B cell (primary cell): ENCODE data around the gene BOC. TPM values are rescaled to one million over a fixed set of nuclear protein-coding genes. Genes with fewer than 3 reads are reported as not detected.

ENCODE experiments used
- ATAC-seq: fragments of 200-7000 bp; cut with Tn5 transposase; one replicate; pipeline ENCODE4 v1.10.0; 2021; ENCODE audit warnings: low read depth, mild to moderate bottlenecking, moderate number of reproducible peaks, moderate library complexity
- CTCF ChIA-PET: fragments of 350-600 bp; sonication (Branson Sonifier 250); formaldehyde crosslinking; loops from one replicate; lab custom pipeline; 2021; ENCODE audit warnings: antibody characterized with exemption, inconsistent platforms; lab: Charles Lee
- POLR2A ChIA-PET: fragments of 350-600 bp; sonication (Branson Sonifier 250); formaldehyde crosslinking; loops from one replicate; lab custom pipeline; 2021; ENCODE audit warnings: antibody characterized with exemption; lab: Charles Lee
- DNase-seq: peaks from one replicate; pipeline ENCODE4 v3.0.0; 2013
- H2AFZ ChIP-seq: 2 replicates; pipeline ENCODE4 v1.6.1; 2012; ENCODE audit warnings: mild to moderate bottlenecking, low read depth, low read length; ENCODE audit not compliant: insufficient read depth, poor library complexity, severe bottlenecking
- H3K27ac ChIP-seq, 2 donors: 1 replicate in 1 of 2; 2 replicates in 1 of 2; pipeline ENCODE4 v1.5.1; 2012 to 2013; ENCODE audit warnings: low read length in 2 of 2, mild to moderate bottlenecking in 2 of 2, moderate library complexity in 1 of 2
- H3K27me3 ChIP-seq, 4 experiments: fragments of 200-600 bp in 1 of 4; sonication (generic) in 1 of 4; replicated peaks in 1 of 4; 1 replicate in 2 of 4; 2 replicates in 2 of 4; pipeline versions ENCODE4 v1.6.1 to v1.7.0; 2013 to 2016; ENCODE audit warnings: low read length in 3 of 4, mild to moderate bottlenecking in 2 of 4, mixed read lengths in 1 of 4, moderate library complexity in 1 of 4; ENCODE audit not compliant: insufficient read depth in 4 of 4, control insufficient read depth in 3 of 4; ENCODE audit errors: control extremely low read depth in 1 of 4
- H3K36me3 ChIP-seq, 2 experiments: replicated peaks in 1 of 2; 1 replicate in 1 of 2; 2 replicates in 1 of 2; pipeline versions ENCODE4 v1.6.1 to v1.7.1; 2013; ENCODE audit warnings: low read length in 1 of 2; ENCODE audit not compliant: insufficient read depth in 2 of 2, control insufficient read depth in 1 of 2; ENCODE audit errors: control extremely low read depth in 1 of 2, extremely low read depth in 1 of 2
- H3K4me1 ChIP-seq, 2 donors: fragments of 200-600 bp in 1 of 2; sonication (generic) in 1 of 2; 1 replicate in 1 of 2; 2 replicates in 1 of 2; pipeline versions ENCODE4 v1.5.1 to v1.6.1; 2013 to 2017; ENCODE audit warnings: low read length in 2 of 2; ENCODE audit not compliant: control insufficient read depth in 2 of 2, insufficient read depth in 2 of 2
- H3K4me2 ChIP-seq: replicated peaks from 2 replicates; pipeline ENCODE3; 2012; ENCODE audit warnings: mild to moderate bottlenecking, low read depth, low read length; ENCODE audit not compliant: poor library complexity, severe bottlenecking
- H3K4me3 ChIP-seq, 5 experiments: fragments of 200-600 bp in 1 of 5; sonication (generic) in 1 of 5; 1 replicate in 3 of 5; 2 replicates in 2 of 5; pipeline versions ENCODE4 v1.5.1 to v1.7.0; 2011 to 2016; ENCODE audit warnings: low read length in 4 of 5, mild to moderate bottlenecking in 4 of 5, low read depth in 2 of 5, control low read depth in 1 of 5, moderate library complexity in 1 of 5; ENCODE audit not compliant: insufficient read depth in 1 of 5; ENCODE audit errors: control extremely low read depth in 1 of 5, extremely low read depth in 1 of 5
- H3K79me2 ChIP-seq: fragments of 200-600 bp; sonication (generic); one replicate; pipeline ENCODE4 v1.6.0; 2016; ENCODE audit warnings: low read length; ENCODE audit not compliant: control insufficient read depth, insufficient read depth
- H3K9ac ChIP-seq: fragments of 200-600 bp; sonication (generic); 2 replicates; pipeline ENCODE4 v1.6.1; 2017; ENCODE audit warnings: mild to moderate bottlenecking, low read length, moderate library complexity
- H3K9me3 ChIP-seq, 3 donors: one replicate each; pipeline versions ENCODE4 v1.6.1 to v1.7.1; 2013; ENCODE audit warnings: low read length in 2 of 3; ENCODE audit not compliant: control insufficient read depth in 2 of 3, insufficient read depth in 1 of 3; ENCODE audit errors: control extremely low read depth in 1 of 3
- H4K20me1 ChIP-seq: 2 replicates; pipeline ENCODE4 v1.6.0; 2012; ENCODE audit warnings: mild to moderate bottlenecking, low read length; ENCODE audit not compliant: insufficient read depth, control insufficient read depth, poor library complexity, severe bottlenecking
- H3K27ac Mint-ChIP-seq: one replicate; pipeline ENCODE4 v1.8.0; 2021; ENCODE audit warnings: mixed read lengths
- H3K27me3 Mint-ChIP-seq: one replicate; pipeline ENCODE4 v1.8.0; 2021; ENCODE audit warnings: mixed read lengths
- H3K4me1 Mint-ChIP-seq: one replicate; pipeline ENCODE4 v1.8.0; 2021; ENCODE audit warnings: mixed read lengths
- H3K4me3 Mint-ChIP-seq: one replicate; pipeline ENCODE4 v1.8.0; 2021; ENCODE audit warnings: mixed read lengths
- H3K9me3 Mint-ChIP-seq: one replicate; pipeline ENCODE4 v1.8.0; 2022; ENCODE audit warnings: mixed read lengths; ENCODE audit not compliant: insufficient read depth
- CTCF ChIP-seq: fragments of 200-600 bp; IDR thresholded peaks from one replicate; pipeline ENCODE4 v1.8.0; 2022; ENCODE audit warnings: antibody characterized with exemption, mild to moderate bottlenecking
- EZH2 ChIP-seq: IDR thresholded peaks from 2 replicates; pipeline ENCODE4 v1.6.1; 2012; ENCODE audit warnings: borderline replicate concordance, low read depth, mild to moderate bottlenecking, moderate library complexity, low read length; ENCODE audit not compliant: insufficient read depth, poor library complexity, severe bottlenecking
- WGBS: methylation state at CpG from one replicate; pipeline ENCODE4 v1.1.5; 2013; ENCODE audit warnings: missing lambda C conversion rate; ENCODE audit not compliant: insufficient coverage; 5-methylcytosine and 5-hydroxymethylcytosine counted together
- intact Hi-C: fragments of 100-400 bp; cut with micrococcal nuclease; formaldehyde crosslinking; loops from one replicate; pipeline ENCODE4 v1.10.0; 2022
- polyA plus RNA-seq: library from polyadenylated mRNA; depleted of rRNA; stranded (reverse); fragments of >200 nt; gene quantifications from 2 replicates; pipeline ENCODE4 v1.2.3, GENCODE V29; 2012
- total RNA-seq, 2 donors: library from RNA; stranded (reverse); fragments of 120-200 nt in 1 of 2; gene quantifications; 1 replicate in 1 of 2; 2 replicates in 1 of 2; pipeline versions ENCODE4 v1.2.3 to v1.2.4, GENCODE V29; 2013 to 2022

BOC gene
- total and polyA plus RNA-seq, 2 donors (not counting 1 experiment from before 2014, with no cell fraction given) = 0.12 to 2.0 TPM

GRCh38 chr3:113272385-113272779 is 61.0 kb downstream of the BOC start:
- no peak overlapping the region for H3K27ac Mint-ChIP-seq
- CTCF ChIA-PET = interaction anchor here (3.3 kb wide), 1 partner anchor 16 kb away, joined by 18 read pairs; no protein-coding TSS in a partner anchor

GRCh38 chr3:113273011-113273410 is 61.7 kb downstream of the BOC start:
- no peaks in the 10 kb centered on the region for H3K27me3 Mint-ChIP-seq
- ChIA-PET CTCF (interaction anchor here (1.0 to 3.3 kb wide), 2 partner anchors 15 to 46 kb away, joined by 3 to 18 read pairs; no protein-coding TSS in a partner anchor), POLR2A (no interaction called here)
- H3K4me3 Mint-ChIP-seq = no peak overlapping the region
- H3K79me2 ChIP-seq = no peaks in the 10 kb centered on the region
- H3K9me3 Mint-ChIP-seq = no peaks in the 10 kb centered on the region
- intact Hi-C loops = no loop called here
- H3K36me3 ChIP-seq = no peaks in the 10 kb centered on the region
- no peak overlapping the region for H3K9ac ChIP-seq
- peaks cover 26% of the 10 kb centered on the region for H3K4me1 Mint-ChIP-seq
- H3K4me3 ChIP-seq = no peak overlapping the region
- TF ChIP-seq EZH2 (no peak), CTCF (no peak)
- no peaks in the 10 kb centered on the region for H4K20me1 ChIP-seq
- H3K27me3 ChIP-seq = no peaks in the 10 kb centered on the region
- DNase-seq (no peak), ATAC-seq (no peak)
- 96% methylated on average over 13 of the region's 15 CpGs for WGBS
- peaks cover 25 to 28% of the 10 kb centered on the region in 2 donors for H3K4me1 ChIP-seq
- no peak overlapping the region for H3K4me2 ChIP-seq
- H3K9me3 ChIP-seq = peaks cover 0 to 2% (median 0%) of the 10 kb centered on the region in 3 donors
- no peak overlapping the region for H2AFZ ChIP-seq
- H3K27ac ChIP-seq = no peak overlapping the region
- no peak overlapping the region for H3K27ac Mint-ChIP-seq

More at GRCh38 chr3:113272385-113272779, 61.0 kb downstream of the BOC start:
- DNase-seq (no peak), ATAC-seq (no peak)
- Mint-ChIP-seq H3K4me1 (peaks cover 19% of the 10 kb centered on the region), H3K27me3 (no peaks in the 10 kb centered on the region), H3K9me3 (no peaks in the 10 kb centered on the region), H3K4me3 (no peak overlapping the region)
- WGBS = 86% methylated on average over 13 of the region's 13 CpGs
- Histone ChIP-seq H3K9ac (no peak overlapping the region), H4K20me1 (no peaks in the 10 kb centered on the region), H2AFZ (no peak overlapping the region), H3K4me1 (peaks cover 19 to 22% of the 10 kb centered on the region in 2 donors), H3K4me2 (no peak overlapping the region), H3K27ac (no peak overlapping the region), H3K79me2 (no peaks in the 10 kb centered on the region), H3K27me3 (no peaks in the 10 kb centered on the region), H3K36me3 (no peaks in the 10 kb centered on the region), H3K4me3 (no peak overlapping the region), H3K9me3 (peaks cover 0 to 2% (median 0%) of the 10 kb centered on the region in 3 donors)
- POLR2A ChIA-PET = no interaction called here
- intact Hi-C loops = no loop called here
- TF ChIP-seq CTCF (no peak), EZH2 (no peak)
